Sciatic nerve (tissue), 2 donors: ENCODE measurements around the gene FOXS1. TPM values are rescaled to one million over a fixed set of nuclear protein-coding genes. Genes with fewer than 3 reads are reported as not detected.

Experiments used
- ATAC-seq: fragments of 200-7000 bp; cut with Tn5 transposase; one replicate; pipeline ENCODE4 v1.9.1; 2020; ENCODE audit warnings: mild to moderate bottlenecking, moderate library complexity
- DNase-seq: peaks from one replicate; pipeline ENCODE4 v3.0.0-alpha.2; 2020; ENCODE audit warnings: low spot score
- intact Hi-C: fragments of 100-400 bp; cut with DNase I; formaldehyde crosslinking; loops from one replicate; pipeline ENCODE4 v1.14.2; 2022
- total RNA-seq: library from RNA; stranded (reverse); fragmentation: NEBNext Ultra II Directional; extraction: Animal tissue kit (Norgen Biotek cat#: 25700); gene quantifications from one replicate; pipeline ENCODE4 v1.2.1, GENCODE V29; 2021
- donor health status: DM: no; HTN: no; CAD: no.
- donor health status: DM: no; HTN: no; CAD: no.

Gene FOXS1
- 25.0 TPM for total RNA-seq

DNA sequence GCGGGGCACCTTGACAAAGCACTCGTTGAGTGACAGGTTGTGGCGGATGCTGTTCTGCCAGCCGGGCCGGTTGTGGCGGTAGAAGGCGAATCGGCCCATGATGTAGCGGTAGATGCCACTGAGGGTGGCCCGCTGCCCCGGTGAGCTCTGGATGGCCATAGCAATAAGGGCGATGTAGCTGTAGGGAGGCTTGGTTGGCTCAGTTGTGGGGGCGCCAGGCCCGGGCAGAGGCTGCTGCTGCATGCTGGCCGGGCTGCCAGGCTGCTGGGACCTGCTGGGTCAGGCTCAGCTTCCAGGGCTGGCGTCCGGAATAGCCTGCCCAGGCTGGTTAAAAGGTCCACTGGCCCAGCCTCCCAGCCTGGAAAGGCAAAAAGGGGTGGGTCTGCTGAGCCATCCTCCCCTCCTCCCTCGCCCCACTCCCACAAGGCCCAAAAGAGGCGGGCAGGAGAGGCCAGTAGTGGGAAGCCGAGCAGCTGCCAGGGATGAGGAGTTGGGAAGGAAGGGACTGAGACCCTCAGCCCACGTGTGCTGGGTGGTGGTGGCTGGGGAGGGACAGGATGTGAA, at the start of gene FOXS1:
Gene FOXS1 (minus strand): TSS at position 305 of the 564 bp plus-strand sequence. CDS start 62 bp downstream, at position 243.
- DNase-seq = peak; percentile 84
- peak; percentile 88 for ATAC-seq
- intact Hi-C loops = no loop called here

DNA sequence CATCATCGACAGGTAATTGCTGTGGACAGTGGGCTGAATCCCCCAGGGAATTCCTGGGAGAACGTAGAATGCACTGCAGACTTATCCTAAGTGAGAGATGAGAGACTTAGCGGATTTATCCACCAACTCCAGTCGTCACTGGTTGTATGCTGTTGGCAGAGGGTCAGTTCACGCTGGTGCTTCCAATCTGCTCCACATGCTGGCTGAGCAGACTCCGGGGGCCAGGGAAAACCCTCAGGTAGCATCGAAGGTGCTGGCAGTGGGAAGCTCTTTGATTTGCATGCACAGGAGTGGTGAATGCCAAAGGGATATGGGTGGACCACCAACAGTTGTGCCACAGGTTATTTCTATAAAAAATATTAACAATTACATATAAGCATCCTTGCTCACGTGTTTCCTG, 45.2 kb upstream of the FOXS1 start:
- intact Hi-C loops = no loop called here
- ATAC-seq = no peak
- DNase-seq = no peak

DNA sequence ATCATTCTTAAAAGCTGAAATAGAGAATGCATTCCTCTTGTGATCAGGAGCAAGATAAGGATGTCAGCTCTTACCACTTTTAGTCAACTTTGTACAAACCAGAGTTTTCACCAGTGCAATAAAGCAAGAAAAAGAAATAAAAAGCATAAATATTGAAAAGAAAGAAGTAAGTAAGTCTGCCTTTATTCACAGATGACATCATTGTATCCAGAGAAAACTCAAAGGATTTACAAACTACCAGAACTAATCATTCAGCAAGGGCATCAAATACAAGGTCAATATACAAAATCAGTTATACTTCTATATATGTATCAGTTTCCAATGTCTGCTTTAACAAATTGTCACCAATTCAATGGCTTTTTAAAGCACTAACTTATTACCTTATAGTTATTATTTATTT, 38.4 kb upstream of the FOXS1 start:
- no peak for DNase-seq
- no peak for ATAC-seq
- intact Hi-C loops = no loop called here

DNA sequence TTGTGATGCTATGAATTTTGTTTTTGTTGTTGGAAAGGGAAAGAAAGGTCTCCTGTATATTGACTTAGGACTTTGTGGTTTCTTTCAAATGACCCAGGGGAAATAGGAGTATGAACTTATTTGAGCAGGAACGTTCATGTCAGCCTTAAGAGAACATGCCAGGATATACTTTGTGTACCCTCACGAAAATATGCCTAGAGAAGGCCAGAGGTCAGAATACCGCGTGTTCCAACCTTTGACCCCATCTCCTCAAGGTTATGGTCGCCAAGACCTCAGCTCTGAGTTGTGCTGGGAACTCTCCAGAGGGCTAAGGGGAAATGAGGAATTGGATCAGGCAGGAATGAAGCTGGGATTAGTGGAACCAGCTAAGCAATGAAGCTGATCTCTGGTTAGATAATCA, 36.5 kb upstream of the FOXS1 start:
- intact Hi-C loops = no loop called here
- no peak for ATAC-seq

DNA sequence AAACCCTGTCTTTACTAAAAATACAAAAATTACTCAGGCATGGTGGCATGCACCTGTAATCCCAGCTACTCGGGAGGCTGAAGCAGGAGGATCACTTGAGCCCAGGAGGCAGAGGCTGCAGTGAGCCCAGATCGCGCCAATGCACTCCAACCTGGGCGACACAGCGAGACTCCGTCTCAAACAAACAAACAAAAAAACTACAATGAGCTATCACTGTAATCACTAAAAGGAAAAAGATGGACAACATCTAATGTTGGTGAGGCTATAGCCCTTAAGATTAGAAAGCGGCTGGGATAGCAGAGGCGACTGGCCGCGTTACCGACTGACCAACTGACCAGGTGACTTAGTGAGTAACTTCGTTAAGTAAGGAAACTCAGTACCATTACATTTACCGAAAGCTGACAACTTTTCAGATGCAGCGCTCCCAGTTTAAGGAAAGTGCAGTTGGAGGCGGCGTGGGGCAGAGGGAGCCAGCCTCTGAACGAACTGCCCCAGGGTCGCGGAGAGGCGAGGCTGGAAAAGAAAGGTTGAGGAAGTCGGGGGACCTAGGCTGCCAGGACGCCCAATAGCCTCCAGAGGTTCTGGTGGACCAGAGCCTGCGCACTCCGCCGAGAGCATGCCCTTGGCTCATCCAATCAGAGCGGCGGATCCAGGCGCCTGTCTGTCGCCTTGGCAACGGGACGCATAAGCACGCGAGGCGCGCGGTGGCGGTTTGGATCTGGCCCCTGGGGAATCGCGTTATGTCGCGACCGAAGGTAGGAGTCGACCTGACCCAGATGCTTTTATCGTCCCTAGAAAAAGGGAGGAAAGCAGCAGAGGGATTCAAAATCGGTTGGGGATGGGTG, 34.0 kb upstream of the FOXS1 start:
- intact Hi-C loops = no loop called here
- DNase-seq (peak; percentile 97), ATAC-seq (peak; percentile 99)

More for the DNA sequence above, 36.5 kb upstream of the FOXS1 start:
- no peak for DNase-seq

DNA sequence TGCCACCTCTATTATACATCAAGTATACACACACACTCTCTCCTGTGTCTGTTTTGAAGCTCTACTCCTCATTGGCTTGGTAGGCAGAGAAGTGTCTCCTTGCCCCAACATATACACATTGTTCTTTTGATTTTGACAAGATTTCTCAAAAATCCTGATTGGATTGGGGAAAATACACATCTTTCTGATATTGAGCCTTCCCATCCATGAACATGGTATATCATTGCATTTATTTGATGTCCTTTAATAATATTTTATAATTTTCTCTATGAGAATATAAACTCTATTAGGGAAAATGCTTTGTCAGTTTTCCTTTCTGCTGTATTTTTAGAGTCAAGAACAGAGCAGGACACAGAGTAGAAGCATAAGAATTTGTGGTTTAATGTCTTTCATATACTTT, 32.3 kb upstream of the FOXS1 start:
- DNase-seq = no peak
- no peak for ATAC-seq
- intact Hi-C loops = no loop called here

DNA sequence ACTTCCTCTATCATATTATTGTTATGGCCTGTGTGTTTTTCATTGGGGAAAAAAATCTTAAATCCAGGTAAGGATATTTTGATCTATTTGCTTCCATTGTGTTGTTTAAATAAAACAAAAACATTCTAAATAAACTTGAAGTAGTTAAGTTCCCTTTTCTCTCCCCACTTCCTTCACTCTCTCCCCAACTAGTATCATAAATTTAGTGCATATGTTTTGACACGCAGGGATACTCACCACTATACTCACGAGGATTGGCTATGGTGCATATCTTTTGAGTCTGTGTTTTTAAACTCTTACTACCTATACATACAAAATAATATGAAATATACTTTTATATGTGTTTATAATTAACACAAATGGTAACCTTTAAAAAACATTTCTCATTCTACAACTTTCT, 30.3 kb upstream of the FOXS1 start:
- intact Hi-C loops = no loop called here
- ATAC-seq = no peak
- no peak for DNase-seq

DNA sequence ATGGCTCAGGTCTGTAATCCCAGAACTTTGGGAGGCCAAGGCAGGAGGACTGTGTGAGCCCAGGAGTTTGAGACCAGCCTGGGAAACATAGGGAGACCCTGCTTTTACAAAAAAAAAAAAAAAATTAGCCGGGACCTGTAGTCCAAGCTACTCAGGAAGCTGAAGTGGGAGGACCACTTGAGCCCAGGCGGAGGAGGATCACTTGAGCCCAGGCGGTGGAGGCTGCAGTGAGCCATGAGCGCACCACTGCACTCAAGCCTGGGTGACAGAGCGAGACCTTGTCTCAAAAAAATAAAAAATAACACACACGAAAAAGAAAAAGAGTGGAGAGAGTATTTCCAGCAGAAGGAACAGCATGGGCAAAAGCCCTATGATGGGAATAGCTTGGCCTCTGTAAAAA, 27.0 kb upstream of the FOXS1 start:
- no peak for ATAC-seq
- intact Hi-C loops = no loop called here
- no peak for DNase-seq

DNA sequence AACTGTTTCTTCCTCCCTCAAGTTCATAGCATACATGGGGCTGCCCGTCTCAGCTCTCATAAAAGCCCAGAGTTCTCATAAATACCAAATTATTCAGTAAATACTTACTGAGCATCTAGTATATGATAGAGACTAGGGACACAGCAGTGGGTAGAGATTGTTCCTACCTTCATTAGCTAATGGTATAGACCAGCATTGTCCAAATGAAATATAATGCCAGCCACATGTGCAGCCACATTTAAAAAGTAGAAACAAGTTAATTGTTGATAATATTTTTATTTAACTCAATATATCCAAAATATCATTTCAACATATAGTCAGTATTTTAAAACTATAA, 26.2 kb upstream of the FOXS1 start:
- no peak for ATAC-seq
- no peak for DNase-seq
- intact Hi-C loops = no loop called here

DNA sequence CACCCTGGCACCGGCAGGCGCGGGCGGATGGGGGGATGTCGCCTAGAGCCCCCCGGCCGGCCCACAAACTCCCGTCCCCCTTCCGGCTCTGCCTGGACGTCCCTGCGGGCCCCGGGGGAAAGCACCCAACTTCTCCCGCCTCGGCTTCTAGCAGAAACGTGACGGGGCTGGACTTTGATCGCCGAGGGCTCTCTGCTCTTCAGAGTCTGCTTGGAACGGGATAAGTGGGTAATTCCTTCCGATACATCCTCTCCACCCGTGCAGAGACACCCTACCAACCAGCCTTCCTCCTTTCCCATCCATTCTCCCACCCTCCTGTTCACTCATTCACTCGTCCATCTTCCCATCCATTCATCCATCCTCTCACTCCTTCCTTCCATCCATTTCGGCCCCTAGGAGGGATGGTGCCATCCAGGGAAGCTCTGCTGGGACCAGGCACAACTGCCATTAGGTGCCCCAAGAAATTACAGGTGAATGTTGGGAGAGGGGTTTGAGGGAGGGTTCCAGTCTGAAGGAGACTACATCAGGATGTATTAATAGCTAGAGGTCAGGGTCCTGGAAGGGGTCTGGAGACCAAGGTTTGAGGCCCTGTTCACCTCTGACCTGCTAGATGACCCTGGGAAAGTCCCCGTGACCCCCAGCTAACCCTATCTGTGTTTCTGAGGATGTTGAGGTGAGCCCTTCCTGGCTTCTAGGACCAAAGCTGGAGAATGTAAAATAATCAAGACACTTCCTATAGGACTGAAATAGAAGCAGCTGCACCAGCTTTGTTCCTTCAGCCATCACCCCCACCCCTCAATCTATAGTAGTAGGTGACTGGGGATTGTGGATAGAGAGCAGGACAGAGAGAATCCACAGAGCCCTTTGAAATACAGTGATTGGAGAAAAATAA, 25.6 kb upstream of the FOXS1 start:
- intact Hi-C loops = no loop called here
- DNase-seq (no peak), ATAC-seq (peak; percentile 9)

DNA sequence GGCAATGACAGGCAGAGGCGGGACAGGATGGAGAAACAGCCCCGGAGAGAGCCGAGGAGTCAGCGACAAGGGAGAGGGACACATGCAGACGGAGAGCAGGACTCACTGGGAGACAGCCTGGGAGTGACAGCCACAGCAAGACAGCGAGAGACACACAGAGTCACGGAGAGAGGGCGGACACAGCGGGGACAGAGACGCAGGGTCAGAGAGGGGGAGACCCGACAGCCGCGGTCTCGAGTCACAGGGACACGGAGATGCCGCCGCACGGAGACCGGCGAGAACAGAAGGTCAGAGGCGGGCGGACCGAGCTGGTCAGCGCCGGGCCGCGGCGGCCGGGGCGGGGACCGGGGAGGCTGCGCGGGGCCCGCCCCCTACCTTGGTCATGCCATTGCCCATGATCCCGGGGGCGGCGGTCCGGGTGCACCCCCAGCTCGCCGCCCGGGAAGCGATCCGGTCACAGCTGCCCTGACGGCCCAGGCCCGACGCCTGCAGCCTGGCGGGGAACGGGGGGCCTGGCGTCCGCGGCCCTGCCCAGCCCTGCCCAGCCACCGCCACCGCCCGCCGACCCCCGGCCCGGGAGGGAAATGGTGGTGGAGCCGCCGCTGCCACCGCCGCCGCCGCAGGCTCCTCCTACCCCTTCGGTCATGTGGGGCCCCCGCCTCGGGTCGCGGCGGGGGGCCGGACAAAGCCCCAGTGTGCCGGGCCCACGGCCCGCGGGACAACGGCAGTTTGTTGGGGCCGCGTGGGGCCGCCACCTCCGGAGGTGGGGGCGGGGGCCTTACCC, 24.7 kb upstream of the FOXS1 start, which contains the start of the genes DUSP15 and TTLL9:
Gene DUSP15 (minus strand): TSS at position 586 of the 784 bp plus-strand sequence. CDS start 190 bp downstream, at position 396.
Gene TTLL9 (plus strand): TSS at position 693 of the 784 bp plus-strand sequence. CDS start 493 bp downstream, outside the sequence.
- ATAC-seq (peak; percentile 86), DNase-seq (peak; percentile 74)
- intact Hi-C loops = no loop called here

DNA sequence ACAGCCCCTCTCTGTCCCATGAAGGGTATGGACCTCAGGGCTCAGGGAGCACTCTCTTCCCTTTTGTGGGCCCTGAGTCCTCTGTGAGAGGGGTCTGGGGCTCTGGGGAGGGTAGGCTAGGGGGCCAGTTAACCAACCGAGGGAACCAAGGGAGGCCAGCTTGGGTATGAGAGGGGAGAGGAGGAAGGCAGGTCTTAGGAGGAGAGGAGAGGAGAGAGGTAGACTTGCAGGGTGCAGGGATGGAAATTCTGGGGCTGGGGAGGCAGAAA, 24.2 kb upstream of the FOXS1 start:
- intact Hi-C loops = no loop called here
- DNase-seq (no peak), ATAC-seq (peak; percentile 16)

DNA sequence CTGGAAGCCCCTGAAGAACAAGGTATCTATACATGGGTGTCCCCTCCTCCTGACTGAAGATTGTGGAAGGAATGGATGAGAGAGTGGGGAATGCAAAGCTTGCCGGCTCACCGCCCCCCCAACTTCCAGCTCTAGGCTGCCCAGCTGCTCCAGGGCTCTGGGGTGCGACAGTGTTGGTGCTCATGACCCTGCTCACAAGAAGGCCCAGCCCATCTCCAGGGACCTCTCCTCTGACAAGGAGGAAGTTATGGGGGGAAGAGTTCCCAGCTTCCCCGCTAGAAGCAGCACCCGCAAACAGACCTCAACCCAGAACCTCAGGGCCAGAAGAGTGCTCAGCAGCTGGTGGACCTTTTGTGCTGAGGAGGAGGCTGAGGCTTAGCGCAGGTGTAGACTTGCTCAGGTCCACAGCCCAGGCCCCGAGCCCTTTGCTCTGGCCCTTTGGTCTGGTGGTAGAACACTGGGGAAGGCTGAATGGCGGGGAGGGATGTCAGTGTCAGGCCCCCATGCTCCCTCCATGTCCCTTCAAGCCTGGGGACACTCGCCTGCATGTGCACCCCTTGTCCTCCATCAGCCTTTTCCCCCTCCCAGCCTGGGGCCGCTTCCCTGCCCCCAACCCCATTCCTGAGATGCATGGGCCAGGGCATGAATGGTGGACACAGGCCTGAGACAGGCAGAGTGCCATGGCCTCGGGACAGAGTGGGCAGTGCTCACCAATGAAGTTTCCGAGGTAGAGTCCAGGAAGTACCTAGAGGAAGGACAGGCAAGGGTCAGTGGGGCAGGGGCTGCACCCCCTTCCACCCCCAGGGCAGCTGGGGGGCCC, 23.7 kb upstream of the FOXS1 start:
- DNase-seq (no peak), ATAC-seq (peak; percentile 30)
- intact Hi-C loops = no loop called here

DNA sequence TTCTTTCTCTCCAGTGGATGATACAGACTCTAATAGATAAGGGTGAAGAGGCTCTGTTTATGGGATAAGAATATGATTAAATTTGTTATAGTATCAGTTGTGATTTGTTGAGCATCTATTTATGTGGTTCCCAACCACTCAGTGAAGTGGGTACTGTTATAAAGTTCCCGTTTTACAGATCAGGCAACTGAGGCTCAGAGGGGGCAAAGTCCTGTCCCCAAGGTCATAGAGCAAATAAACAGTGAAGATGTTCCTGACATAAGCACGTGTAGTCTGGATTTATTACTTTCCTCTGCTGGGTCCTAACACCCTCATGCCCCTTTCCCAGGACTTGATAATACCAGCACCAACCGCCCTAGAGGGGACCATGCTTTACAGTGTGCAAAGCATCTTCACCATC, 20.8 kb upstream of the FOXS1 start:
- ATAC-seq = no peak
- intact Hi-C loops = no loop called here
- DNase-seq = no peak

DNA sequence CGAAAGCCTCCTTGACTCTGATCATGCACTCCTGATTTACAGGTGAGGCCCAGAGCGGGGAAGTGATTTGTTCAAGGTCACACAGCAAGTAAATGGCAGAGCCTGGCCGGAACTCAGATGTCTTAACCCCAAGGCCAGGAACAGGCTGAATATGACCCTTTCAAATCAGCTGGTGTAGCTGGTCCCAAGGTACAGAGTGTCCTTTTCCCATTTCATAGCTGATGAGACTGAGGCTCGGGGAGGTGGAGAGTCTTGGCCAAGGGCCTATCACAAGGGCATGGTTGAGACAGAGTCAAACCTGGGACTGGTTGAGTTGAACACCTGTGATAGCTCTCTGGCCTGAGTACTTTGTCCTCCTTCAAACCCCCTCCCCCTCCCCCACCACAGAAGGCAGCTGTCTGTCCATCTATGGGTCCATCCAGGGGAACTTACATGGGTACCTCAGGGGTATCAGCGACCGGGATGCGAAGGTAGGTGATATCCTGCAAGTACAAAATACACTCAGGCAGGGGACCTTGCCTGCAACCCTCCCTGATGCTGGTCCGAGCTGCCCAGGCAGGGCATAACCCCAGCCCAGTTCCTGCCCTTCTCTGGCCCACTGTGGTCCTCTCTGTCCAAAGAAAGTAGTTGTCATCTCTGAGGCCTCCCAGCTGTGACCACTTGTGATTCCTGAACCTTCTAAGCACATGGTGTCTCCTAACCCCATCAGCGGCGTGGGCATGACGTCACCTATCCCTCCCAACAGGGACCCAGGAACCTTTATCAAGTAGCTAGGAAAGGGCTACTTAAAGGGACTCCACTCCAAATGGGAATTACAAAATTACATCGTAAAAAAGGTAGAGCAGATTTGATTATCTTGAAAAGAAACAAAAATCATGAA, 19.4 kb upstream of the FOXS1 start:
- peak; percentile 43 for DNase-seq
- ATAC-seq = no peak
- intact Hi-C loops = no loop called here

DNA sequence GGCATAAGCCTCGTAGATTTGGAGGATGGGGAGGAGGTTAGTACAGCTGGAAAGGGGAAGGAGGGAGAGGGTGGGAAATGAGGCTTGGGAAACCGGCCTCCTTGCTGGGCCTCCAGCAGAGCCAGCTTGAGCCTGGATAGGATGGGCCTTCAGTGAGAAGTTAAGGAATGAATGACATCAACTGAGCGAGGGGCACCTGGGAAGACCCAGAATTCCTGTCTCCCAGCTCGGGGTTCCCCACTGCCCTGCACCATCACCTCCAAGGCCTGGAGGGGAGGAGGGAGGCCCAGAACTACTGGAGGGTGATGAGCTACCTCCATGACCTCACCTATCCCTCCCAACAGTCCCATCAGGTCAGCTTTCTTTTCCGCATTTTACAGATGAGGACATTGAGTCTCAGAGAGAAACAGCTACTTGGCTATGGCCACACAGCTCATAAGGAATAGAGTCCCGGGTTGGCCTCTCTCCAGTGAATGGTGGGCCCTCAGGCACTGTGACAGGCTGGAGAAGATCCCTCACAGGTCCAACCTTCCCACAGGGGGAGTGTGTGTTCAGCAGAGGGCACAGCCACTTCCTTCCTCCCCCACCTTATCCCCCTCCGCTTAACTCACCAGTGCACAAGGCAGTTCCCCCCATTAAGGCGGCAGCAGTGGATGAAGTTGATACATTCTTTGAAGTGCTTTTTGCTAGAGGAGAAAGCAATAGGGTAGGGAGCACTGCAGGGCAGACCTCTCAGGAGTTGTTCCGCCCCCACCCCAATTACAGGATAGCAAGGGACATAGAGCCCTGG, 18.1 kb upstream of the FOXS1 start:
- intact Hi-C loops = no loop called here
- no peak for ATAC-seq

DNA sequence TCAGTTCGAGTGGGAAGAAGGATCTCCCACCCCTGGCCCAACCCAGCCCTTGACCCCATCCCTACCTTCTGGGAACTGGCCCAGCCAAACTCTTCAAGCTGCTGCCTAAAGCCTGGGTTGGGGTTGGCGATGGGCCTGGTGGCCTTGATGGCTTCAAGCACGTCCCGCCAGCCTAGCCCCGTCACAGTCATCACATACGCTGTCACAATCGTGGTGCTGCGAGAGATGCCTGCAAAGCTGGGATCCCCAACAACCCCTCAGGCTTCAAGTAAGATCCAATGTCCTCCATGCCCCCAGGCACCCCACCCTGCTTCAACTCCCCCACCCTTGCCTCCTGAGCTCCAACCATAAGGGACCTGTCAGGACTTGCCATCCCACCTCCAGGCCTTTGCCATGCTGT, 17.1 kb upstream of the FOXS1 start:
- intact Hi-C loops = no loop called here
- DNase-seq (peak; percentile 58), ATAC-seq (no peak)

More for the DNA sequence above, 18.1 kb upstream of the FOXS1 start:
- DNase-seq = peak; percentile 42
